M059J (cell line): ENCODE data around the gene CDC25C. TPM values are rescaled to one million over a fixed set of nuclear protein-coding genes. Genes with fewer than 3 reads are reported as not detected.
"Not testable (repeated sequence)": the region's sequence is repeated elsewhere in the genome, so short reads cannot be mapped to it uniquely, and the experiment has no call there.

Experiments used
- DNase-seq: peaks from one replicate; pipeline ENCODE4 v3.0.0-alpha.2; 2012; ENCODE audit warnings: low read depth
- total RNA-seq: library from RNA; depleted of rRNA; stranded (reverse); fragments of >200 nt; shearing (Covaris generic); gene quantifications from 2 replicates; pipeline ENCODE4 v1.2.3, GENCODE V29; 2014

CDC25C gene
- total RNA-seq, 1 experiment from 2014 or later: 28.4 TPM

DNA sequence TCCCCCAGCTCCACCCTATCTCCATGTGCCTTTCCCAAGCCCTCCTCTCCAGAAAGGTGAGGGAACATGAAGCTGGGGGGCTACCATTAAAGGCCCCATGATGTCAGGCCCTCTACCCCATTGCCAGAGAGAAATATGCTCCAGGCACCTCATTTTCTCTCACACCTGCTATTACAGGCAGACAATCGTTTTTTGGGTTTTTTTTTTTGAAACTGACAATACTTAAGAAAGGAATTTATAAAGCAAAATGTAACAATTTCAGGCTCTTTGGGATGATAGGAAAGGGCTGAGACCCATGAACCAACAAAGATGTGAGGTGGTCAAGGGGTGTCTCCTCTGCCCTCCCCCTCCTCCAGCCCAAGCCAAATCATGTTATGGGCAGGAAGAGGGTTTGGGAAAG, 55.7 kb downstream of the CDC25C start:
- no peak for DNase-seq

DNA sequence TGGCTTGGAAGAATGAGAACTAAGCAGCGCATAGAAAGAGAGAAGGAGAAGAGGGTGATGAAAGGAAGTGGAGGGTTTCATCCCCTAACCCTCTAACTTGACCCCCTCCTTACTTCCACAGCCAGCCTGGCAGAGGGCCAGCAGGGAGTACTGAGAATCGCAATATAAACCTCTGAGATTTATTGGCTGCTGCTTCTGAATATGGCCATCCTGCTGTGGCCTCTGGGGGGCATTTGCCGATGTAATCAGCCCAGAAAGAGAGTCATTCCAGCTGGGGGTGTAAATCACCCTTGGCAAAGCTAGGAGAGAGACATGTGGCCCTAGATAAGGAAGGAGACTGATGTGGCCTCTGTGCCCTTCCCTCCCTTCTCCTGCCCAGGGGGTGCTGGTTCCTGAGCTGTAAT, 56.2 kb downstream of the CDC25C start:
- DNase-seq: peak; percentile 6

DNA sequence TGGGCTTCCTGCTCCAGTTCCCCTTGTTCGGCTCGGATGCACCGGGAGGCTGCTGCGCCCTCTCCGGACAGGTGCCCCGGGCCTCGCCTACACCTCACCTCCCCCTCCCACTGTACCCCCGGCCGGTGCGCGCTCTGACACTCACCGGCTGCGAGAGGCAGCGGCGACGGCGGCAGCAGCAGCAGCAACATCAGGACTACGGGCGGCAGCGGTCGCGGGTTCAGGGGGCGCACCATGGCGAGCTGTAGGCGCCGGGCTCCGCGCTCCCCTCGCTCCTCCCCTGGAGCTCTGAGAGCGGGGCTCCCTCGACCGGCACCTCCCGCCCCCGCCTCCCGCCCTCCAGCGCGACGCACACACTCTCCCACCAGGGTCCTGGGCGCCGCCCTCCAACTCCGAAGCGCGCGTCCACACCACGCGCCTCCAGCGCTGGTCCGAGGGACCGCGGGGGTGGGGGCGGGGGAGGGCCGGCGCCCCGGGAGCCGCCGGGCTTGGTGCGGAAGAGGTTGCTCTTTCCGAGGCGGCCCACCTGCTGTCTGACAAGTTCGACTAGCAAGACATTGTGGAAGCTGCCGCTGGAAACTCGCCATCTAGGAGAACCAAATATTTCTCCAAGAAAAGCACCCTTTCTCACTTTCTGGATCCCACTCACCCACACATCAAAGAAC, 57.3 kb downstream of the CDC25C start, which contains the start of gene GFRA3:
Gene GFRA3, minus strand, starts transcription at position 433 of the 665 bp plus-strand sequence. Its CDS starts 197 bp downstream, at position 236.
- no peak for DNase-seq

DNA sequence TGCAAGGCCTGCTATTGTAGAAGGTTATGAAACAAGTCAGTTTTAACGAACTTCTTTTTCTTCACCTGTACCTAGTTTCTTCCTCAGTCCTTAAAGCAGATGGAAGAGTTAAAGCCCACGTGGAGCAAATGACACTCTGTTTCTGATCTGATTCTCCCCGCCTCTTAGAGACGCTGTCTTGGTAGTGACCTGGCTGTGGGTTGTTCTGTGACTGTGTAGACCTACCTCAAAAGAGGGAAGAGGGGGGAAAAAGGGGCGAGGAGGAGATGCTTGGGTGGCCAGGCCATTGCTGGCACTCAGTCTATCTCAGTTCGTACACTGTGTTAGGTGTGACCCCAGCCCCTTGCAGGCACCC, 57.8 kb downstream of the CDC25C start:
- DNase-seq: no peak

DNA sequence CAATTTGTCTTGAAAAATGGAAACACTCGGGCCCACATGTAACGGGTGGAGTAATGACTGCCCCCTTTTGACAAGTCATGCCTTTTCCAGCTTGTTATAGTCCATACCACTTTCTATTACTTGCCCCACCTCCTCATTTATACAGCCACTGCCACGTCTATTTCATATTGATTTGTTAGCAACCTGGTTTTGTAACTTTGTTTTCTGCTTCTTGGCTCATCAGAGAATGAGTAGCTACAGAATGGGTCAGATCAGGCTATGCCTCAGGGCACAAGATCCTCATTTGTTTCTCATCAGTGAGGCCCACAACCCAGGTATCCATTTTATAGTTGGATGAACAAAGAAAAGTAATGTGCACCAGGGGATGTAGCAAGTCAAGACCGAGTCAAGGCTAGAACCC, 58.9 kb downstream of the CDC25C start:
- no peak for DNase-seq

DNA sequence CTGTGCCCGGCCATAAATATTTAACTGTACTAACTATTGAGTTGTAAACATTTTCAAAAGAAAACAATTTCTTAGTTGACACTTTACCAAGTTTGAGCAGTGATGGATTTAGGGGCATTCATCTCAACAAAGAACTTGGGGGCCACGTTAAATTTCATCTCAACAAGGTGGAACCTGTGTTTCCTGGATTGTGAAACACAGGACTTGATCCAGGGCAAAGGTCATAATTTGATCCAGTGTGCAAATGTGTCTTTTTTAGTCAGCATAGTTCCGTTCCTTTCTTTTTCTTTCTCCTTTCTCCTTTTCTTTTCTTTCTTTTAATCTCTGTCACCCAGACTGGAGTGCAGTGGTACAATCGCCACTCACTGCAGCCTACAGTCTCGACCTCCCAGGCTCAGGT, 60.3 kb downstream of the CDC25C start:
- no peak for DNase-seq

DNA sequence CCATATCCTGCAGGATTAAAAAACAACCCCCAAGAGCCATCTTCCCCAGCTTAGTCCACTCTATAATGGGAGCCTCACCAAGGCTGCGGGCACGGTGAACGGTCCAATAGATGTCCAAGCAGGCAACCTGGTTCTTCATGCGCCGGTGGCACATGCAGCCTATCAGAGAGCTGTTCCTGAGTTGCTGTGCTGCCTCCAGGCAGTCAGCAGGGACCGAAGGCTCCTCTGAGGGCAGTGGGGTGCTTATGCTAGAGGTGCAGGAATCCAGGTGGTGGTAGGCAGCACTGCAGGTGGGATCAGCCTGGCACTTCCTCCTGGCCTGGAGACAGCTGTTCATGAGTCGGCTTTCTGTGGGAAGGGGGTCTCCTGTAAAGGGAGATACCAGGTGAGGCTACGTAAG, 67.4 kb downstream of the CDC25C start:
- DNase-seq: no peak

DNA sequence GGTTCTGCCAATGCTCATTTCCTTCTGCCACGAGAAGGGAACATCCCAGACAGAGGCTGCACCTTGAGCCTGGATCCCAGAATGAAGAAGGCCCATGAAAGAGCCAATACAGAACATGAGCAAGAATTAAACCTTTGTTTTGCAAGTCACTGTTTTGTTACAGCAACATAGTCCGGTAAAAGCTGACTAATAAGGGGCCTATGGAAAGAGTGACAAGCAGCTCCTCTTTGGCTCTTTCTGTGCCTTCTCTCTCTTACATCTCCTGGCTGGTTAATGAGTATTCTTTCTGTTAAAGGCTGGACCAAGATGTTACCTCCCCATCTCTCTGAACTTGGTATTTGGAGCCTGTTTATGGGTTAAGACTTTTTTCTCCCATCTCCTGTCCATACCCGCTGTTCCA, 68.0 kb downstream of the CDC25C start:
- no peak for DNase-seq

DNA sequence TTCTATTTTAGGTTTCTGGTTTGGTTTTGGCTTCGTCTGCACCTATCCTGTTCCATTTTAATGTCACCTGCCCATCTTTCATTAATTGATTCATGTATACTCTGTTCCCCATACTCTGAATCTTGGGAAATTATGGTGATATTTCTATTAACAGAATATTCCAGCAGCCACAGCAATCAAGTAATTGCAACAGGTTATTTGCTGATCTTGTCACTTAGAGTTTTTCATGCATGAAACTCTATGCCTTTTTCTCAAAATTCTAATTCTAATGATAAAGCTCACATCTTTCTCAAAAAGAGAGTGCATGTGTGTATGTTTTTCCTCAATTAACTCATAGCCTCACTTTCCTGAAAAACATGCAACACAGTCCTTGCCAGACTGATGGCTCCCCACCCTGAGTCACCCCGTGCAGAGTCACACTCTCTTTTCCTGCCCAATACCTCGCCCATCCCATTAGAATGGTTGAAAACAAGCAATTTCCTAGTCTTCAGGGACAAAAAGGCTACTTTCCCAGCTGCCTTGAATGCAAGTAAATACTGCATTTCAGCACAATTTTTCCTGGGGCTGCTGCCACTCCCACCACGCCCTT, 72.8 kb downstream of the CDC25C start:
- DNase-seq: no peak

DNA sequence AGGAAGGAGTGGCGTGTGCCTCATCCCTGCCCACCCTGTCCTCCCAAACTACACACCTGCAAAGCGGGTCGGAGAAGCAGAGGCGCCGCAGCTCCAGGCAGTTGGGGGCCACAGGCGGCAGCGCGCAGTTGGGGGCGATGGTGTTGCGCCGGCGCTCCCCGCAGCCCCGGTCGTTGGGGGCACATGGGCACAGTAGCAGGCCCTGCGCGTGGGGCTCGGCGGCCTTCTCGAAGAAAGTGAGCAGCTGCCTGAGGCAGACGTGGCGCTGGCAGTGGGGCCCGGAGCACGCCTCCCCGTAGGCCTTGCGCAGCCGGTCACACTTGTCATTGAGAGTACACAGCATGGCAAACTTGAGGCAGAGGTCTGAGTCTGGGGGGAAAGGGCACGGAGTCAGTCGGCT, 74.0 kb downstream of the CDC25C start:
- no peak for DNase-seq

DNA sequence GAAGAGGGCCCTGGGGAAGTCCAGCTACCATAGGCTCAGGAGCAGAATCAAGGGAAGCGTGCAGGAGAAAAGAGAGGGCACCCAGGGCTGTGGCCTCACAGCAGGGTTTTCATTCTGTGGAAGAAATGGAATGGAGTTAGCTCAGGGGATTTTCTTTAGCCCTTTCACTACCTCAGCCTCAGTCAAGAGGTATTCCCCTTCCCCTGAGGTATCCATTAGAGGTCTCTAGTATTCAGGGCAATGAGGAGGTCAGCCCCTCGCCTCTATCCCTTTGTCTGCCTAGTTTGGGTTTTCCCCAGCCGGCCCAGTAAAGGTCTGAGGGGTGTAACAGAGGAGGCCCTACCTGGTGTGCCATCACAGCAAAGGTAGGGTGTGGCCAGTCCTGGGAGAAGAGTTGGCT, 78.7 kb downstream of the CDC25C start:
- DNase-seq: no peak

DNA sequence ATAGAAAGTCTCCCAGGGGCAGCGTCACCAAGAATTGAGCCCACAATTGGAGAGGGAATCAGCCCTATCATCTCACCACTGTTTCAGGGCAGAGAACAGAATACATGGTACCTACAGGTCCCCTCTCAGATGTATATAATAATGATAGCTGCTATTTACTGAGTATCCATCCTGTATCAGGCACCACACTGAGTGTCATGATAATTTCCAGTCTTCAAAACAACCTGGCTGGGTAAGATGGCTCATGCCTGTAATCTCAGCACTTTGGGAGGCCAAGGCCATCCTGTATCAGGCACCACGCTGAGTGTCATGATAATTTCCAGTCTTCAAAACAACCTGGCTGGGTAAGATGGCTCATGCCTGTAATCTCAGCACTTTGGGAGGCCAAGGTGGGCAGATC, 83.8 kb downstream of the CDC25C start:
- DNase-seq: not testable (repeated sequence)

DNA sequence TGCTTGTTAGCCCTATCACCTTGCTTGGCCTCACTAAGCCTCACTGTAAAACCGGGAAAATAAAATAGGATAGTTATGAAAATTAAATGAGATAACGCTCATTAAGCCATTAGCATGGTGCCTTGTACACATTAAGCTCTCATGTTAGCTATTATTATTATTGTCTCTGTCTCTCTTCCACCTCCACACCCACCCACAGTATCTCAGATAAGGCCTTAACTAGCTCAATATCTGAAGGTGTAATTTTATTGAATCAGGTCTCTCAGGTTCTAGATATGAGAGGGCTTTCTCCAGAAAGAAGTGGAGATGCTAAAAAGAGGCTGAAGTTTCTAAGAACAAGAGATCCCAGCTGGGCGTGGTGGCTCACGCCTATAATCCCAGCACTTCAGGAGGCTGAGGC, 84.8 kb downstream of the CDC25C start:
- DNase-seq: no peak

DNA sequence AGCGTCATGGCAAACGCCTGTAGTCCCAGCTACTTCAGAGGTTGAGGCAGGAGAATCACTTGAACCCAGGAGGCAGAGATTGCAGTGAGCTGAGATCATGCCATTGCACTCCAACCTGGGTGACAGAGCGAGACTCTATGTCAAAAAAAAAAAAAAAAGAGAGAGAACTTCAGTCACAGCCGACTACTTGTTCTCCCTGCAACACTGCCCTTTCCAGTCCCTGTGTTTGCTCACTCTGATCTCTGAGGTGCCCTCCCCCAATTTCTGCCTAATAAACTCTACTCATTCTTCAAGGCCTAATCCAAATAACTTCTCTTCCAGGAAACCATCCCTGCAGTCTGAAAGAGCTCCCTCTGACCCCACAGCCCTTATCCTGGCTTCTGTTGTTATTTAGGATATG, 85.3 kb downstream of the CDC25C start:
- no peak for DNase-seq

DNA sequence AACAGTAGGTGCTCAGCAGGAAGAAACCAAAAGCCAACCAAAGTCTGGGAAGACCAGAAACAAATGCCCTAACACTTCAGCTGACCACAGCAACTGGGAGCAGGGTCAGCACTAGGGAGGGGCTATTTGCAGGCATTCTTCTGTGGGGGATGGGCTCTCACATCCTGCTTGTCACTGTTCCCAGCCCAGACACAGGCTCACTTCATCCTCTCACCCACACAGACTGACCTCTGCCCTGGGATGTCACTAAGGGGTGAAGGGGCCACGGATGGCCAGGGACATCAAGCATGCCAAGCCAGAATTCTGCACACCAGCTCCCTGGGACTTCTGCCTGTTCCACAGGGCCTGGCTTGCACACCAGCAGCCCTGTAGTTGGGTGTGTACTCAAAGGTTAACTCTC, 85.9 kb downstream of the CDC25C start:
- DNase-seq: no peak

DNA sequence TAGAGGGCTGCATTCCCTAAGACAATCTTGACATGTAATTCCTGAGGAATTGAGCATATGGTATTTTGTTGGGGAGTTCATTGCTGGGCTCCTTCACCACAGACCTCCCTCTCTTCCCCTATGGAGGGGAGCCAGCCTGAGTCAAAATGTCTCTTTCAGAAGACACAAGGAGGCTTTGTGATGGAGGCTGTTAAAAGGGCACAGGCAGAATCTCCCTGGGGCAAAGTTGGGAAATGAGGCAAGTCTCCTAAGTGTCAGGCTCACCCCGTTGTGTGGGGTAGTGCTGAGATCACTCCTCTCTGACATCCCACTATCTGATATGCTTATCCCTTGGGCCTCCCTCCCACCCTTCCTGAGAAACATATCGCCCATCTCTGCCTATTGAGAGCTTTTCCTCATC, 87.8 kb downstream of the CDC25C start:
- no peak for DNase-seq

DNA sequence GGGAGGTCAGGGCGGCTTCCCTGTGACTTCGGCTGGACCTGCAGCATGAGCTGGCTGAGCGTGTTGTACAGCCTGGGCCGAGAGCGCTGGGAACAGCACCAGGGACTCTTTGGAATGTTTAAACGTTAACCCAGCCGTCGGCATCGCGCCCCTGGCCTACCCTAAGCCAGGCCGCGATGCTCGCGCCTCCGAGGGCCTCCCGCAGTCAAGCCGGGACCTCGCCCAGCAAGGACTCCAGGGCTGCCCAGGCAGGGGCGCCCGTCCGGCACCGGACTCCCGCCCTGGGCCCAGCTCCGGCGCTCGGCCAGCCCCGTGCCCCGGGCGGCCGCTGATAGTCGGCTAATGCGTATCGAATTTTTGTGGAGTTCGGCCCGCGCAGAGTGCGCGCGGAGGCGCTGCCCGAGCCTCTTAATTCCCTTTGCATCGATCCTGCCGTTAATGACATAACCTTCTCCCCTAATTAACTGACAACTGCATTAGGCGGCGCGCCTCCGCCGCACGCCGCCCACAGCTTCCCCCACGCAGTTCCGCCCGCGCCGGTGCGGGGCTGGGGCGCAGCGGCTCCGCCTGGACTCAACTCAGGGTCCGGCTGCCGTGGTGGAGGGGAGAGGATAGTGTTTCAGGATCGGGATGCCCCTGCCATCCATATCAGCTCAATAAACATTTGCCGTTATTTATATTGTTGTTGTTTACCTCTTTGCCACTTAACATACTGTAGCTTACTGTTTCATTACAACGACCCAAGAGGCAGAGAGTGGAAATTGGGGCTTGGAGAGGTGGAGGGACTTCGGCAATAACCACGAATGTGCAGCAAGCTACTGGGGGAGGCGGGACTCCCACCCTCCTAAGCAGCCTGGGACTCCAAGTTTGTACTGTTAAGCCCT, 89.7 kb downstream of the CDC25C start:
- peak; percentile 10 for DNase-seq

DNA sequence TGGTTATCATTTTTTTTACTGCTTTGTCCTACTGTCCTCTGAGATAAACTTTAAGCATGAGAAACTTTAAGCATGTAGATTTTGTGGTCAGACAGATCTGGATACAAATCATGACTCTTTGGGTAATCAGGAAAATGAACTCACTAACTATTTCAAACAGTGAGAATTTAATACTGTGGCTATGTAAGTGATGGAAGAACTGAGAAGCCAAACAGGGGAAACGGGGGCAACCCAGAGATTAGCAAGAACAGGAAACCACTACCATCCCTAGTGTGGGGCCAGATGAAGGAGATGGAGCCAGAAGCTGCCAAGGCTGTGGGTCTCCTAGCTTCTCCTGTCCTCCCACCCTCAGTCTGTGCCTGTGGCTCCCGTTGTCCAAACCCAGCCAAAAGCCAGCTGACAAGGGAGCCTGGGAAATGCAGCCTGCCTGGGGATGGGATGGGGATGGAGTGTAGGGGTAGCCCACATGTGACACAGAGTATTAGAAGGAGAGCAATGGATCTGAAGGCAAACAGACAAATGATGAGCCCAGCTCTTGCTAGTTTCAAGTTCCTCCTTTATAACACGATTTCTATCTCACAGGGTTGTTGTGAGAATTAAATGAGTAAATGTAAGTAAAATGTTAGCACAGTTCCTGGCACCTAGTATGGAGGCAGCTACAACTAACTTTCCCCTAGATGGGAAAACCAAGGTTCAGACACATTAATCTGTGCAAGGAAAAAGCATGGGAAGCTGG, 90.8 kb downstream of the CDC25C start:
- DNase-seq: no peak

DNA sequence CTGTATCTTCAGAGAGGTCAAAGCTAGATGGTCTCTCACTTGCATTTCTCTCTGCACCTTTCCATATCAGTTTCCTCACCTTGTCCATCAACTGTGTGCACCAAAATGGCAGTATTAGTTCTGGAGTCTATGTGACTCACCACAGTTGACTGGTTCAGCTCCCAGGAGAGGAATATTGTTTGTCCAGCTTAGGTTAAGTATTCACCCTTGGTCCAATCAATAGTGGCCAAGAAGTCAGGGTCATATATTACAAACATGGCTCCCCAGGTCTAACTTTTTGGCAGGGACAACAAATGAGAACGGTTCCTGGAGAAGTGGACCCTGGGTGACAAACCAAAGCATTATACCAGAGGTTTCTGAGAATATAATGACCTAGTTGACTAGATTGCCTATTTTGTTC, 93.6 kb downstream of the CDC25C start:
- DNase-seq: no peak
